Caco-2 (cell line): ENCODE measurements around the gene KIF2C. TPM values are rescaled to one million over a fixed set of nuclear protein-coding genes. Genes with fewer than 3 reads are reported as not detected.
A peak's percentile ranks its signal among the peaks of the same experiment; 100 is the strongest.

ENCODE experiments used
- BruUV-seq: library from RNA; stranded (reverse); fragments of 400-500 nt; replicated peaks from 2 replicates; lab custom pipeline; 2021; lab: Mats Ljungman, UMichigan
- CTCF ChIA-PET: fragments of 300-600 bp; sonication (Branson Sonifier 250); formaldehyde crosslinking; loops from one replicate; lab custom pipeline; 2022; ENCODE audit warnings: antibody characterized with exemption; lab: Charles Lee
- POLR2A ChIA-PET: fragments of 300-600 bp; sonication (Branson Sonifier 250); formaldehyde crosslinking; loops from one replicate; lab custom pipeline; 2022; ENCODE audit warnings: antibody characterized with exemption; lab: Charles Lee
- DNase-seq, 2 experiments: peaks; one replicate each; pipeline versions ENCODE4 v3.0.0 to v3.0.0-alpha.2; 2020 to 2022
- H3K27me3 ChIP-seq: replicated peaks from 2 replicates; pipeline ENCODE4 v1.6.0; 2011; ENCODE audit warnings: low read length; ENCODE audit not compliant: control insufficient read depth, insufficient read depth
- H3K36me3 ChIP-seq: 2 replicates; pipeline ENCODE4 v1.5.1; 2011; ENCODE audit warnings: low read length; ENCODE audit not compliant: control insufficient read depth, insufficient read depth
- H3K4me1 ChIP-seq: fragments of 250-450 bp; sonication (Bioruptor Pico); 2 replicates; pipeline ENCODE4 v1.5.1; 2020; ENCODE audit warnings: mild to moderate bottlenecking
- H3K4me3 ChIP-seq: 2 replicates; pipeline ENCODE4 v1.5.1; 2011; ENCODE audit warnings: low read depth, mild to moderate bottlenecking, control low read depth, low read length
- H3K9me3 ChIP-seq: fragments of 250-450 bp; sonication (Bioruptor Pico); 2 replicates; pipeline ENCODE4 v1.5.1; 2020; ENCODE audit warnings: mild to moderate bottlenecking, moderate library complexity
- H3K27ac Mint-ChIP-seq: one replicate; pipeline ENCODE4 v1.8.0; 2022; ENCODE audit warnings: mixed read lengths; ENCODE audit not compliant: unreplicated experiment
- H3K27me3 Mint-ChIP-seq: one replicate; pipeline ENCODE4 v1.8.0; 2022; ENCODE audit warnings: mixed read lengths; ENCODE audit not compliant: insufficient read depth, unreplicated experiment
- H3K36me3 Mint-ChIP-seq: one replicate; pipeline ENCODE4 v1.8.0; 2022; ENCODE audit warnings: mild to moderate bottlenecking, mixed read lengths; ENCODE audit not compliant: insufficient read depth, unreplicated experiment
- H3K4me1 Mint-ChIP-seq: one replicate; pipeline ENCODE4 v1.8.0; 2022; ENCODE audit warnings: low read depth, mixed read lengths; ENCODE audit not compliant: unreplicated experiment
- H3K4me3 Mint-ChIP-seq: one replicate; pipeline ENCODE4 v1.8.0; 2022; ENCODE audit warnings: mild to moderate bottlenecking, moderate library complexity, mixed read lengths; ENCODE audit not compliant: unreplicated experiment
- H3K9me3 Mint-ChIP-seq: one replicate; pipeline ENCODE4 v1.8.0; 2022; ENCODE audit warnings: mixed read lengths; ENCODE audit not compliant: unreplicated experiment
- intact Hi-C: fragments of 100-400 bp; cut with micrococcal nuclease; formaldehyde crosslinking; loops from one replicate; pipeline ENCODE4 v1.10.0; 2022; ENCODE audit not compliant: unreplicated experiment
- total RNA-seq: library from RNA; stranded (reverse); gene quantifications from 2 replicates; pipeline ENCODE4 v1.2.3, GENCODE V29; 2022
- TF ChIP-seq, protein P1 (sequence below), 2 experiments: fragments of 200-600 bp in 1 of 2; IDR thresholded peaks; 1 replicate in 1 of 2; 2 replicates in 1 of 2; pipeline versions ENCODE4 v1.5.1 to v1.8.0; 2011 to 2022; ENCODE audit warnings: antibody characterized with exemption in 1 of 2, control low read depth in 1 of 2, inconsistent platforms in 1 of 2, low read depth in 1 of 2, low read length in 1 of 2, mild to moderate bottlenecking in 1 of 2, moderate library complexity in 1 of 2; ENCODE audit not compliant: insufficient read depth in 1 of 2, severe bottlenecking in 1 of 2, unreplicated experiment in 1 of 2

KIF2C gene
- total RNA-seq, 1 experiment from 2014 or later: 61.0 TPM

GRCh38 chr1:44740179-44740617 is 561 bp downstream of the KIF2C start:
- DNase-seq: peak in 1 of 2 experiments; percentile 15
- H3K4me1 Mint-ChIP-seq: no peaks in the 10 kb centered on the region
- H3K36me3 Mint-ChIP-seq: peaks cover 56% of the 10 kb centered on the region
- Histone ChIP-seq H3K9me3 (no peaks in the 10 kb centered on the region), H3K4me1 (no peaks in the 10 kb centered on the region), H3K4me3 (peak overlapping the region; percentile 65), H3K36me3 (no peaks in the 10 kb centered on the region), H3K27me3 (no peaks in the 10 kb centered on the region)
- TSS peak; percentile 88 for BruUV-seq
- ChIA-PET CTCF (no interaction called here), POLR2A (interaction anchor here (0.9 to 1.3 kb wide), 4 partner anchors 8 to 60 kb away, joined by 3 to 12 read pairs (median 6); partner anchors contain the start of genes PLK3 and RNU5D-1)
- intact Hi-C loops: no loop called here
- peaks cover 9% of the 10 kb centered on the region for H3K9me3 Mint-ChIP-seq
- H3K27me3 Mint-ChIP-seq: no peaks in the 10 kb centered on the region
- H3K4me3 Mint-ChIP-seq: peak overlapping the region; percentile 99
- TF ChIP-seq, protein P1, sequence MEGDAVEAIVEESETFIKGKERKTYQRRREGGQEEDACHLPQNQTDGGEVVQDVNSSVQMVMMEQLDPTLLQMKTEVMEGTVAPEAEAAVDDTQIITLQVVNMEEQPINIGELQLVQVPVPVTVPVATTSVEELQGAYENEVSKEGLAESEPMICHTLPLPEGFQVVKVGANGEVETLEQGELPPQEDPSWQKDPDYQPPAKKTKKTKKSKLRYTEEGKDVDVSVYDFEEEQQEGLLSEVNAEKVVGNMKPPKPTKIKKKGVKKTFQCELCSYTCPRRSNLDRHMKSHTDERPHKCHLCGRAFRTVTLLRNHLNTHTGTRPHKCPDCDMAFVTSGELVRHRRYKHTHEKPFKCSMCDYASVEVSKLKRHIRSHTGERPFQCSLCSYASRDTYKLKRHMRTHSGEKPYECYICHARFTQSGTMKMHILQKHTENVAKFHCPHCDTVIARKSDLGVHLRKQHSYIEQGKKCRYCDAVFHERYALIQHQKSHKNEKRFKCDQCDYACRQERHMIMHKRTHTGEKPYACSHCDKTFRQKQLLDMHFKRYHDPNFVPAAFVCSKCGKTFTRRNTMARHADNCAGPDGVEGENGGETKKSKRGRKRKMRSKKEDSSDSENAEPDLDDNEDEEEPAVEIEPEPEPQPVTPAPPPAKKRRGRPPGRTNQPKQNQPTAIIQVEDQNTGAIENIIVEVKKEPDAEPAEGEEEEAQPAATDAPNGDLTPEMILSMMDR (IDR thresholded peaks at IDR 0.05; ENCODE audit: insufficient read depth in 1 of 2, low read depth in 1 of 2, low read length in 1 of 2, severe bottlenecking in 1 of 2, unreplicated experiment in 1 of 2): no peak
- H3K27ac Mint-ChIP-seq: peak overlapping the region; percentile 97

DNA sequence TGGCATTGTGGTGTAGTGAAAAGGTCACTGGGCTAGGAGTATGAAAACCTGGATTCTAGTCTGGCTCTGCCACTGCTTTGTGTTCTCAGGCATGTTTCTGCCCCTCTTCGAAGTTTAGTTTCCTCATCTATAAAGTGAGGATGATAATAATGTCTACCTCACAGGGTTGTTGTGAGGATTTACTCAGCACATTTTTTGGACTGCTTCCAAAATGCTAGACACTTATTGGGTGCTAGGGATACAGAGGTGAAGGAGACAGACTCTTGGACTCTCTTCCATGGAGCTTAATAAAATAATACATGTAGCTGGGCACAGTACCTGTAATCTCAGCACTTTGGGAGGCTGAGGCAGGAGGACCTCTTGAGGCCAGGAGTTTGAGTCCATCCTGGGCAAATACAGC is 3.6 kb downstream of the KIF2C start:
- Mint-ChIP-seq H3K4me3 (no peak overlapping the region), H3K36me3 (peaks cover 80% of the 10 kb centered on the region), H3K4me1 (no peaks in the 10 kb centered on the region), H3K27me3 (no peaks in the 10 kb centered on the region), H3K27ac (no peak overlapping the region), H3K9me3 (no peaks in the 10 kb centered on the region)
- no peaks in the 10 kb centered on the region for H3K4me1 ChIP-seq
- CTCF ChIA-PET: no interaction called here
- TF ChIP-seq, protein P1 (IDR thresholded peaks at IDR 0.05; ENCODE audit: insufficient read depth in 1 of 2, low read depth in 1 of 2, low read length in 1 of 2, severe bottlenecking in 1 of 2, unreplicated experiment in 1 of 2): no peak
- no TSS peak for BruUV-seq
- no peak for DNase-seq
- H3K9me3 ChIP-seq: no peaks in the 10 kb centered on the region
- no peaks in the 10 kb centered on the region for H3K27me3 ChIP-seq
- POLR2A ChIA-PET: interaction anchor here (0.7 to 1.3 kb wide), 2 partner anchors 10 to 22 kb away, joined by 3 to 5 read pairs; no protein-coding TSS in a partner anchor
- H3K4me3 ChIP-seq: no peak overlapping the region
- intact Hi-C loops: no loop called here
- peaks cover 1% of the 10 kb centered on the region for H3K36me3 ChIP-seq

GRCh38 chr1:44747878-44748277 is 8.2 kb downstream of the KIF2C start:
- Histone ChIP-seq H3K4me3 (no peak overlapping the region), H3K4me1 (no peaks in the 10 kb centered on the region), H3K9me3 (no peaks in the 10 kb centered on the region), H3K36me3 (peaks cover 1% of the 10 kb centered on the region), H3K27me3 (no peaks in the 10 kb centered on the region)
- intact Hi-C loops: no loop called here
- BruUV-seq: no TSS peak
- Mint-ChIP-seq H3K4me3 (no peak overlapping the region), H3K36me3 (peaks cover 77% of the 10 kb centered on the region), H3K27me3 (no peaks in the 10 kb centered on the region), H3K9me3 (no peaks in the 10 kb centered on the region), H3K27ac (no peak overlapping the region), H3K4me1 (no peaks in the 10 kb centered on the region)
- DNase-seq: no peak
- ChIA-PET POLR2A (interaction anchor here (0.8 kb wide), 1 partner anchor 8 kb away, joined by 3 read pairs; no protein-coding TSS in a partner anchor), CTCF (interaction anchor here (0.6 kb wide), 1 partner anchor 12 kb away, joined by 5 read pairs; no protein-coding TSS in a partner anchor)
- TF ChIP-seq, protein P1 (IDR thresholded peaks at IDR 0.05; ENCODE audit: insufficient read depth in 1 of 2, low read depth in 1 of 2, low read length in 1 of 2, severe bottlenecking in 1 of 2, unreplicated experiment in 1 of 2): no peak
